HG02970 (cell line): ENCODE measurements around the gene TOGARAM2.
"Not testable (repeated sequence)": the region's sequence is repeated elsewhere in the genome, so short reads cannot be mapped to it uniquely, and the experiment has no call there.

Experiments
- ATAC-seq: cut with Tn5 transposase; IDR thresholded peaks from one replicate; pipeline ENCODE4 v1.9.1; 2021; ENCODE audit warnings: mild to moderate bottlenecking, moderate library complexity, moderate number of reproducible peaks; ENCODE audit not compliant: unreplicated experiment, low FRiP score

TOGARAM2 gene

DNA sequence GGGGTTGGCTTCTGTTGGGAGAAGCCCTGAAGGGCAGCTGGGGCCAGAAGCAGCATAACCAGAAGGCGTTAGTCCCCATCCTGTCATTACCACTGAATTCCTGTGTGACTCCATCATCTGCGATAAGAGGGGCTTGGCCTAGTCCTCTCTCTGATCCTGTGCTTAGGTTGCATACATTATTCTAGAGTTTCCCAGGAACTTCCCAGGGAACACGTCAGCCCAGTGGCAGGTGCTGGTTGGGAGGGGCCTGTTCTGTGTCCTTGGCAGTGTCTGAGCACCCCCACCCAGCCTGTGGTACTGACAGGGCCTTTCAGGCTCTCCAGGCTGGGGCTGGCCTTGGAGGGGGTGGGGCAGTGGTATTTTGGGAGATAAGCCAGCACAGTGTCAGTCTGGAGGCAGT is 4.5 kb upstream of the TOGARAM2 start:
- no peak for ATAC-seq

DNA sequence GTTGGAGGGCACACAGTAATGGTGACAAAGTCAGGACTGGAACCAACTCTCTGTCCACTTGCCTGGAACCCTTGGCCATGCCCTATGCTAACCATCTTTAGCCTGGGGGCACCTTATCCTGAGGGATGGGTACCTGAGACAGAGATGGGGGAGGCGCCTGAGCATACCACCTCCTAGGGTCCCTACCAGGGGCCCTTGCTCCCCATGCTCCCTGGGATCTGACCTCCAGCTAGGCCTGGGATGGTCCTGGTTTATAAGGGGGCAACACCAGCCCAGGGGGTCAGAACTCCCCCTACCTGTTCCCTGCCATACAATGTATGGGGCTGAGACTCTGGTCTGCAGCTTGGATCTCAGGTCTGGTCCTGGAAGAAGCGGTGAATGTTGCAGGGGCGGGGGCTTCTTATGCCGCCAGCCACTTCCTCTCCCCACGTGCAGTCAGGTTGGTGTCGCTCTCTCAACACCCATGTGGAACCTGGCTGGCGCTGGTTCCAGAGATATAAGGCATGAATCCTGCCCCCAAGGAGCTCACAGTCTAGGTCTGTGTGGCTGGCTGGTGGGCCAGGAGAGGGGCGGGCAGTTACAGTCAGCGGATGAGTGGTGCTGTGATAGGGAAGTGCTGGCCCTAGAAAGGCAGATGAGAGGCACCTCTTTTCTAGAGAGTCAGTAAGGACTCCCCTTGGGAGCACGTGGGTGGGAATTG is 3.8 kb upstream of the TOGARAM2 start:
- ATAC-seq, result no peak

DNA sequence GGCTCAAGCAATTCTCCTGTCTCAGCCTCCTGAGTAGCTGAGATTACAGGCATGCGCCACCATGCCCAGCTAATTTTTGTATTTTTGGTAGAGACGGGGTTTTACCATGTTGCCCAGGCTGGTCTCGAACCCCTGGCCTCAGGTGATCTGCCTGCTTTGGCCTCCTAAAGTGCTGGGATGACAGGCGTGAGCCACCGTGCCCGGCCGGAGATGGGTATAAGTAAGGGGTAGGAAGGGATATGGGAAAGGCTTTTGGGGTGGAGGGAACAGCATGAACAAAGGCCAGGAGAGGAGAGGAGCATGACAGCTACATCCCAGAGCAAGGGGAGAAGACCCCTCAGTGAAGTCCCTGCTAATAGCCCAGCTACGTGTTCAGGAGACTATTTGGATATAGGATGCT is 3.1 kb upstream of the TOGARAM2 start:
- ATAC-seq, result not testable (repeated sequence)

DNA sequence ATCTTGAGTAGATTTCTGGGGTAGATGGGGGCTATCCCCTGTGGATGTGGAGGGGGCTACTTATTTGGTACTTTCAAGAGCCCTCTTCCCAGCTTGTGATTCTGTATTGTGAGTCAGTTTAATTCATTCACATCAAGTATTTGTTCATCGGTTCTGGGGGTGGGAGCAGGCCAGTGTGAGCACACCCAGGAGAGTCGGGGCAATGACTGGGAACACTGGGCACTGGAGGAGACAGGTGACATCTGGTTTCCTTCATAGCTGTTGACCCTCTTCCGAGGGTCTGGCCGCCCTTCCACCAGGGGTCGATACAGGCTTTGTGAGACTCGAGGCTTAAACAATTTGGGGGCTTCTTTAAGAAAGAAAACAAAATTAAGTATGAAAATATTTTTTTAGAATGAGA is 2.5 kb upstream of the TOGARAM2 start:
- no peak for ATAC-seq

DNA sequence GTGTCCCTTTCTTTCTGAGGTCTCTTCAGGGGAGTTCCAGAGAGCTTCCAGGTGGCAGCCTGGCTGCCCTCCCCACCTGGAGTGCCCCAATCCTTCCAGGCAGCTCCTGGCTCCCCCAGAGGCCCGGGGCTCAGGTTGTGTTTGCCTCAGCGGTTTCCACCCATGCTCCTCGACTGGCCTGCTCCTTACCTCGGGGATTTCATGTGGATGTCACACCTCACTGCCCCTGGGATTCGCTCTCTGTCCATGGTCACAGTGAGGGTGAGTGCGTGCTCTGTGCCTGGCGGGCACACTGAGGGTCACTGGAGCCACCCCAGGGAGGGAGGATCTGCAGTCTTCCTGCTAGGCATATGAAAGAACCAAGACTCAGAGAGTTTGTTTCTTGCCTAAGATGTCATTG is 2.1 kb upstream of the TOGARAM2 start:
- no peak for ATAC-seq

DNA sequence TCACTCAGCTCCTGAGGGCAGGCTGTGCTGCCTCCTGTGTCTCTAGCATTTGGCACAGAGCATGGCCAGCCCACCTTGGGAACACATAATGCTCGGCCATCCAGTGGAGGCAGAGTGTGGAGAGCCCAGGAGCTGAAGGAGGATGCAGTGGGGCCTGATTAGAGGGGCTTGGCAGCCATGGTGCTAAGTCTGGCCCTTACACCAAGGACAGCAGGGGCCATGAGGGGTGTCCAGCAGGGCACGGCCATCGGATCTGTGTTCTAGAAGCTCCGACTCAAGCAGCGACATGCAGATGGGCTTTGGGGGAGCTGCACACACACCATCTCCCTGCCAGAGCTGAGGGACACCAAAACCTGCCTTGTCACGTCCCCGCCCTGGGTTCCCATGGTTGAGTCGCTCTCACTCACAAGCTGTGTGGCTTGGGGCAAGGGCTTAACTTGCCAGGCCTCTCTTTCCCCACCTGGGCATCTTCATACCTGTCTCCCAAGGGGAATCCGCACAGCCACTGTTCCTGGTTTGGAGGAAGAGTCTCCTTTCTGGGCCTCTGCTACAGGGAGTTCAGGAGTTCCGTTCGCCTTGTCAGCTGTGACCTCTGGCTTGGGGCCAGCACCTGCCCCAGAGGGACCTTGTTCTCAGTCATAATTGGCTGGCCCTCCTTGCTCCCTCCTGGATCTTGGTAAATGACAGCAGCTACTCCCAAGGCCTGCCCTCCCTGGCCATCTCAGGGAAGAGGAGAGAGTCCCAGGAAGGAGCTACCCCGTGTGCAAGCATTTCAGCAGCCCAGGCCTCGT is 1.3 kb upstream of the TOGARAM2 start:
- no peak for ATAC-seq

DNA sequence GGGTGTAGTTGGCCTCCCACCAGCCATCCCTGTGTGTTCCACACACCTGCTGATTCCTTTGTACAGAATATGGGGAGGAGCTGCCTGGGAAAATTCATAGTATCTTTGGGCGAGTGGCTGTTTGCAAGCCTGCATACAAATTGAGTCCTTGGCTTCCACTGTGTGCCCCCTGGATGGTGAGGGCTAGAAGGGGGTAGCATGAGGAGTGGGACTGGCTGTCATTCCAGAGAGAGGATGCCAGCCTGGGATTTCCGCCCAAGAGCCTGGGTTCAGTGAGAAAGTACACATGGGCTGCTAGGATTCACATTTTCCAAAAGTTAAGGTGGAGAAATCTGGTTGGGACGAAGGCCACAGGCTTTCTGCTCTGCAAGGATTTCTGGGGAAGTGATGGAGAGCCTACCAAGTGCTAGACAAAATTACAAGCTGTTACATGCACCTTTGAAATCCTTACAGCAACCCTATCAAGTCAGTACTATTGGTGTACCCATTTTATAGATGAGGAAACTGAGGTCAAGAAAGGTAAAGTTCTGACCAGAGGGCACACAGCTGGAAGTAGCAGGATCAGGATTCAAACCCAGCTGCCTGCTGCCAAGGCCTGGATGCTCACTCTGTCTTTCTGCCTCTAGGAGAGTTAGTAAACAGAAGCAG is 606 bp upstream of the TOGARAM2 start:
- no peak for ATAC-seq

DNA sequence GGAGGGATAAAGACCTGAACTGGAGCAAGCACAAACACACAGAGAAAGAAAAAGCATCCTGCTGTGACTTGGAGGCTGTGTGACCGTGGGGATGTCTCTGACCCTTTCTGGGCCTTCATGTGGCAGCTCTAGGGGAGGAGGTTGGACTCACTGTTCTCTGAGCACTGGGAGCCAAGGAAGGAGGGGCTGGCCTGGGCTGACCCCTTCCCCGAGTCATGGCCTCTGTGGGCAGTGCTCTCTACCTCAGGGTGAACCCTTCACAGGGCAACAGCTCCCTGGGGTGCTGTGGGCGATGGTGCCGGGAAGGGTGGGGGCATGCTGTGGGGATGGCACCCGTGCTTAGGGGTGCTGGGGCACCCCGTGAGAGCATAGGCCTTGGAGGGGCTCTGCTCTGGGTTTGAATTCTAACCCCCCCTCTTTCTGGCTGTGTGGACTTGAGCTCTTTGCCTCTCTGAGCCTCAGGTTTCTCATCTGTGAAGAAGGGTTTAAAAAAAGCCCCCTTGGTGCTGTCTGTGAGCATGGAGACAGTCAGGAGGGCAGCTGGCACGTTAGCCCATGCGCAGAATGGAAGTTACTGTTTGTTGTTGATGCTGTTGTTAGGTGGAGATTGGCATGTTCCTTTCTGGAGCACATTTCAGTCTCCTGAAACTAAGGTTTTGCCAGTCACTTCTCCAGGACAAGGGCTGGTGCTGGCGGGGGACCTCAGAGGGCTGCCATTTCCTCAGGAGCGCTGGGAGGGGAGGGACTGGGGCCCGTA is 700 bp downstream of the TOGARAM2 start:
- no peak for ATAC-seq

GRCh38 chr2:28982381-28982950 is 1.4 kb downstream of the TOGARAM2 start:
- no peak for ATAC-seq

GRCh38 chr2:28986429-28986828 is 5.3 kb downstream of the TOGARAM2 start:
- ATAC-seq, result no peak

- ATAC-seq, result no peak
Observed at GRCh38 chr2:28989973-28990372, 8.9 kb downstream of the TOGARAM2 start.

DNA sequence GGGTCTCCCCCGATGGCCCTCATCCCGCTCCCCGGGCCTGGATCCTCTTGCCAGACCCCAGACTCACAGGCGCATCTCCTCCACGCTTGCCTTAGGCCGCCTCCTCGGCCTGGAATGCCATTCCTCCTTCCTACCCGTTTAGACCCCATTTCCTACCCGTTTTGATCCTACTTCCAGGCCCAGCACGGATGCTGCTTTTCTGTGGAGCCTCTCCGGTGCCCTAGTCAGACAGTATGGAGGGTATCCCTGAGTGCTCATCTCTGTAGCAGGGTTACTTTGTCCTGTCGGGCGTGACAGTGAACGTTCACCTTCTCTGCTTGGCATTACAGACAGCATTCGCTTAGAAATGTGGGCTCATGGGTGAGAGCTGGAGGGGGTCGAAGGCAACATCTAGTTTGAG is 9.3 kb downstream of the TOGARAM2 start:
- ATAC-seq, result no peak

GRCh38 chr2:28991021-28991420 is 9.9 kb downstream of the TOGARAM2 start:
- ATAC-seq, result no peak

DNA sequence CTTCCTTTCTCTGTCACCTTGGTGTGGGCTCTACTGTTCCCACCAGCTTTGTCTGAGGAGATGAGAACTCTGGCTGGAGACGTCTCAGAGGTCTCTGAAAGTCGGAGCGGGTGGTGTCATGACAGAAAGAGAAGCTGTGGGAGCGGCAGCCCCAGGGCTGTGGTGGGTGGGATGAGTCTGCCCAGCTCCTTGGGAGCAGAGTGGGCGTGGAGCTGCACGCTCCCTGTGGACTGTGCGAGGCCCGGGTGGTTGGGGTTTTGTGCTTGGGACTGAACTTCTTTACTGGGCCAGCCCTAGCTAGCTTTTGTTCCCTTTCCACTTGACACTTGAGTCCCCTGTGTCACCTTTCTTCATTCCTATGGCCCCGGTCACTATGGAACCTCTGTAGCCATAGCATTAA is 10.4 kb downstream of the TOGARAM2 start:
- no peak for ATAC-seq

DNA sequence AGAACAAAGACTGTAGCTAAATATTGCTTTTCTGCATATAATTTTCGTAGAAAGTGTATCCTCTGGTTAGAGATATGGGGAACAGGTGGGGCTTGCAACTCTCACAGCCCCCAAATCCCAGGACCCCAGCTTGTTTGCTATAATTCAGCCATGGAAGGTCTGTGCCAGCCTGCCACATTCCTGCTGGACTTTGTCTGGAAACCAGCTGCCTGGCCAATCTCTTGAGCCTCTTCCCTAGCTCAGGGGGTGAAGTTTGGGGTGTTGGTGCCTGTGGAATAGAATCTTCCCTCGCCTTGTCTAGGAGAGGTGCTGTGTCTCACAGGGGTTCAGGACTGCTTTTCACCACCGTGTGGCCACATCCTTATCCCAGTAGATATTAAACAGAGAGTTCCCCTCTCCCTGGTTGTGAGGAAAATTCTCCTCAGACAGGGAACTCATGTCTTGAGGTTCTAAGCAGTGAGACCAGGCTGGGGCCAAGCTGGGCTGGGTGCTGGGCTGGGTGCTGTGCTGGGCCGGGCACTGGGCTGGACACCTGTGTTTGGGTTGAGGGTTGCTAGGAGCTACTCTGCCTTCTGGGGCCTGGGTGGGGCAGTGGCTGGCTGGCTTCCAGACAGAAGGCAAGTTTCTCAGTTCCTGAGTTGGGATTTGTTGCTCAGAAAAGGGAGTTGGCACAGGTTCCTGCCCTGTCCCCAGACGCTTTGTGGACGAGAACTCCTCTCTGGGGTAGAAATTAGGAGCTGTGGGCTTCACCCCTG is 12.3 kb downstream of the TOGARAM2 start:
- ATAC-seq, result no peak

DNA sequence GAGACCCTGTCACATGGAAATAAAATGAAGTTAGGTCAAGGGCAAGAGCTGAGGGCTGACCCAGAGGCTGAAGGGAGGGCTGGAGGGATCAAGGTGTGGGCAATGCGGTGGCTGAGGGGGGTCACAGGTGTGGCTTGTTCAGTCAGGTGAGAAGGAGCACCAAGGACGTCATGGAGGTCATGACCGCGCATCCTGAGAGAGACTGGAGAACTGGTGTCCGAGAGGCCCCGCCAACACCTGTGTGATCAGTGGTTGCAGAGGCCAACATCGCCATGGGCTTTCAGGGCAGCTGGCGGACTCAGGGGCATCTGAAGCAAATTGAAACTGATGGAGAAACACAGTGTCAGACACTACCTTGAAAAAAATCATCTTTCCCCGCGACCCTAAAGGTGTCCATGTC is 13.0 kb downstream of the TOGARAM2 start:
- no peak for ATAC-seq

GRCh38 chr2:28994679-28995078 is 13.6 kb downstream of the TOGARAM2 start:
- no peak for ATAC-seq

GRCh38 chr2:28995765-28996750 is 15.0 kb downstream of the TOGARAM2 start:
- ATAC-seq, result no peak
